ENCODE data around the gene ATG7.
"Not testable (repeated sequence)": the region's sequence is repeated elsewhere in the genome, so short reads cannot be mapped to it uniquely, and the experiment has no call there.

The ATG7 gene

GRCh38 chr3:11297126-11297525 is 24.9 kb downstream of the ATG7 start:
- DNase-seq (ENCODE audit: low spot score): no peak

- DNase-seq (ENCODE audit: low spot score): no peak
Observed at GRCh38 chr3:11300970-11301369, 28.8 kb downstream of the ATG7 start.

DNA sequence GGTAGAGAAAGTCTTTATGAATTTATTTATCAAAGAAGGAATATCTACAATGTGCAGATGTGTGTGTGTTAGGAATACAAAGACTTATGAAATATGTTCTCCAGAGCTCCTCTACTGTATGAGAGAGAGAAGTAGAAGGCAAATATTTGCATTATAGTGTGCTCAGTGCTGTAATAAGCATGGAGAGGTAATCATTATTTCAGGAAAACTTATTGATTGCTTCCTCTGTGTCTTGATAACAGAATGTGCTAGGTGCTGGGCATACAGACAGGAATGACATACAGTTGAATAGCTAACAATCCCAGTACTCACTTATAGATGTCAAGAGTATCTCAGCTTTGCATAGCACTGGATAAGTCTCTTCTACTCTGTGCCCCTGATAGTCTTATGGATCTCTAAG is 30.2 kb downstream of the ATG7 start:
- no peak for DNase-seq (ENCODE audit: low spot score)

DNA sequence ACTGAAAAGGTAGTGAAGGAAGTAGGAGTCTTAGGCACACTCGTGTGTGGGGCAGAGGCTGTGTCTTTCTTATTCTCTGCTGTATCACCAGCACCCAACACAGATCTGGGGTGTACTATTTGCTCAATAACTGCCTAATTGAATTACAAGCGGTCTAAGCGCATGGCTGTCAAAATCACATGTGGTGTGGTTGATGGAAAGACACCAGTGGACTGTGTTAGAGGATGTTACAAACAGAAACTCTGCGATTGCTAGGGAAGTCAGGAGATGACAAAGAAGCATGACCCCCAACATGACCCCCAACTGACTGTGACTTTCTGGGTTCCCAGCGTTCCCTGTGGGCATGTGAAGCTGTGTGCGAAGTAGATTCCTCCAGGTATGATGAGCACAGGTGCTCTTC is 32.0 kb downstream of the ATG7 start:
- DNase-seq (ENCODE audit: low spot score): no peak

- DNase-seq (ENCODE audit: low spot score): no peak
Observed at GRCh38 chr3:11305509-11305908, 33.3 kb downstream of the ATG7 start.

GRCh38 chr3:11306817-11307589 is 34.8 kb downstream of the ATG7 start:
- DNase-seq (ENCODE audit: low spot score): no peak

GRCh38 chr3:11307830-11308432 is 35.7 kb downstream of the ATG7 start:
- no peak for DNase-seq (ENCODE audit: low spot score)

GRCh38 chr3:11310258-11310657 is 38.1 kb downstream of the ATG7 start:
- no peak for DNase-seq (ENCODE audit: low spot score)

GRCh38 chr3:11312166-11312565 is 40.0 kb downstream of the ATG7 start:
- no peak for DNase-seq (ENCODE audit: low spot score)

DNA sequence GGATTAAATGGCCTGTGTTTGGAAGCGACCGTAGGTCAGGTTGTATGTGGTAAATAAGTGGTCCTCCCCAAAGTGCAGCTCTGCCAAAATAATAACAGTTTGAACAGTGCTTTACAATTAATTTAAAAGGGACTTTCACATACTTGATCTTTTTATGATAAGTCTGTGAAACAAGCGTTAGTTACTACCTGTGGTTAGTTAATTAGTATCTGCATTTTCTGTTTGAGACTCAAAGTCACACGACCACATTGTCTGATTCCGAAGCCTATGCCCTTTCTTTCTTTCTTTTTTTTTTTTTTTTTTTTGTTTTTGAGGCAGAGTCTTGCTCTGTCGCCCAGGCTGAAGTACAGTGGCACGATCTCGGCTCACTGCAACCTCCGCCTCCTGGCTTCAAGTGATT is 45.1 kb downstream of the ATG7 start:
- no peak for DNase-seq (ENCODE audit: low spot score)

GRCh38 chr3:11322931-11323330 is 50.7 kb downstream of the ATG7 start:
- DNase-seq (ENCODE audit: low spot score): no peak

- DNase-seq (ENCODE audit: low spot score): peak; percentile 35
Observed at GRCh38 chr3:11323813-11324212, 51.6 kb downstream of the ATG7 start.

- no peak for DNase-seq (ENCODE audit: low spot score)
Observed at GRCh38 chr3:11327619-11328018, 55.4 kb downstream of the ATG7 start.

DNA sequence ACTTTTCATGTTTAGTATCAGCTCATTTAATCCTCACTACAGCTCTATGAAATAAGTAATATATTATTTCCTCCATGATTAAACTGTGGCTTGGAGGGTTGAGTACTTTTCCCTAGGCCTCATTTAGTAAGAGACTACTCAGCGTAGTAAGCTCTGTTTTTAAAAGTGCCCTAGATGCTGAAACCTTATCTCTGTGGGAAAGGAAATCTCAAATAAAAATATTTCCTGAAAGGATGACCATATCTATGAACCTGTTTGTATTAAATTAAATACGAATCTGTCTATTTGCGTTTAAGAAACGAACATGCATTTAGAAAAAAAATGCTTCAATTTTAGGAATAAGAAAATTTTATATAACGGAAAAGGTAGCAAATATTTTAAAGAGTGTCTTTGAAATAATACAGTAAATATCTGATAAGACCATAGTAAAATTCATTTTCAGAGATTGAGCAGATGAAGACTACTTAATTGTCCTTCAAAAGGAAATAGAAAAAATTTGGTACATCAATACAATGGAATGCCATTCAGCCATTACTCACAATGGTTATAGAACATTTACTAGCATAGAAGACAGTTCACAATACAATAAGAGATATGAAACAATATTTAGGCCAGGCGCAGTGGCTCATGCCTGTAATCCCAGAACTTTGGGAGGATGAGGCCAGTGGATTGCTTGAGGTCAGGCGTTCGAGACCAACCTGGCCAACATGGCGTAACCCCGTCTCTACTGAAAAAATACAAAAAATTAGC is 56.2 kb downstream of the ATG7 start:
- no peak for DNase-seq (ENCODE audit: low spot score)

DNA sequence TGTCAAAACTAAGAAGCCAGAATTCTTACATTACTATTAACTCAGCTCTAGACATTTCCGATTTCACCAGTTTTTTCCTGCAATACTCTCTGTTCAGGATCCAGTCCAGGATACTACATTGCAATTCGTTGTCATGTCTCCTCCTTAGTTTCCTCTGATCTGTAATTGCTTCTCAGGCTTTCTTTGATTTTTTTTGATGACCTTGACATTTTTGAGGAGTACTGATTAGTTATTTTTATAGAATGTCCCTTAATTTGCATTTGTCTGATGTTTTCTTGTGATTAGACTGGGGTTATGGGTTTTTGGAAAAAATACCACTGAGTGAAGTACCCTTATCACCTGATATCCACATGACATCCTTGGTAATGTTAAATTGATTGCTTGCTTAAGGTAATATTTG is 57.6 kb downstream of the ATG7 start:
- DNase-seq (ENCODE audit: low spot score): no peak

DNA sequence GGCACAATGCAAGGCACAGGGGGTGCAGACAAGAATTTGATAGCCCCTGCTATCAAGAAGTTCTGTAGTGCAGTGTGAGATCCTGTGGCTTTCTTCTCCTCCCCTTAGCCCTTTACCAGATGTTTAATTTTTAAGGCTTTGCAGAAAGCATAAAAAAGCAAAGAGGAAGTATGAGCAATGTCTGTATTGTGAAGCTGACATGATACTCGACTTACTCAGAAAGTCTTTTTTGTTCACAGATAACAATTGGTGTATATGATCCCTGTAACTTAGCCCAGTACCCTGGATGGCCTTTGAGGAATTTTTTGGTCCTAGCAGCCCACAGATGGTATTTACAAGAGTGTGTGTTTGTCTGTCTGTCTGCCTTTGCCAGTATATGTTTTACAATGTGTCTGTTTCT is 58.9 kb downstream of the ATG7 start:
- peak; percentile 40 for DNase-seq (ENCODE audit: low spot score)

- DNase-seq (ENCODE audit: low spot score): peak; percentile 79
Observed at GRCh38 chr3:11335056-11335608, 62.9 kb downstream of the ATG7 start.

- DNase-seq (ENCODE audit: low spot score): no peak
Observed at GRCh38 chr3:11339541-11339940, 67.3 kb downstream of the ATG7 start.

DNA sequence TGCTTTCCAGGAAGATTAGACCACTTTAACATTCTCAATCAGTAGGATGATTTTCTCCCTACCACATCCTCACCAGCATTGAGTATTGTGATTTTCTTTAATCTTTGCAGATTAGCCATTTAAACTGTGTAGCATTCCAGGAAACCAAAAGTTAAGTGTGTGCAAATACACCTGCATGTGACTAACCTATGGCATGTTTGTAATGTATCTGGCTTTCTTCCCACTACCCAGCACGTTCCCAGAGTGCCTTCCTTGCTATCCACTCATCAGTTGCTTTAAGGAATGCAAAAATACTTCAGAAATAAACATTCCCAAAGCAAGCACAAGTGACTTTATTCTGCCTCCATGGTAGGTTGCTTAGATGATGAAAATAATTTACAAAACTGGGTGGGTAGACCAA is 74.2 kb downstream of the ATG7 start:
- no peak for DNase-seq (ENCODE audit: low spot score)

DNA sequence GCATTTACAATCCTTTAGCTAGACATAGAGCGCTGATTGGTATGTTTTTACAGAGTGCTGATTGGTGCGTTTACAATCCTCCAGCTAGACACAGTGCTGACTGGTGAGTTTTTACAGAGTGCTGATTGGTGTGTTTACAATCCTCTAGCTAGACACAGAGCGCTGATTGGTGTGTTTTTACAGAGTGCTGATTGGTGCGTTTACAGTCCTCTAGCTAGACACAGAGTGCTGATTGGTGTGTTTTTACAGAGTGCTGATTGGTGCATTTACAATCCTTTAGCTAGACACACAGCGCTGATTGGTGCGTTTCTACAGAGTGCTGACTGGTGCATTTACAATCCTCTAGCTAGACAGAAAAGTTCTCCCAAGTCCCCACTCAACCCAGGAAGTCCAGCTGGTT is 76.7 kb downstream of the ATG7 start:
- DNase-seq (ENCODE audit: low spot score): not testable (repeated sequence)

DNA sequence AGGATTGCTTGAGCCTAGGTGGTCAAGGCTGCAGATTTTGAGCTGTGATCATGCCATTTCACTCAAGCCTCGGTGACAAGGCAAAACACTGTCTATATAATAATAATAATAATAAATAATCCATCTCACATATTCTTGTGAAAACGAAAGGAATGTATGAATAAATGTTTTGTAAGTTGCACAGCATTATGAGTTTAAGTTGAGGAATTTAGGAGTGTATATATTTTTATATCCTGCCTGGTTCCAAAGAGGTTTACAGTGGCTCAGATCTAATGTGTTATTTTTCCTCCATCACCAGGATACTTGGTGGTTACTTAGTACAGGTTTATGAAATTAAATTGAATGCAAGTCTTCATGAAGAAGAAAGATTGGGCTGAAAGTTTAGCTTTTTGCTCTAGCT is 77.2 kb downstream of the ATG7 start:
- DNase-seq (ENCODE audit: low spot score): no peak

DNA sequence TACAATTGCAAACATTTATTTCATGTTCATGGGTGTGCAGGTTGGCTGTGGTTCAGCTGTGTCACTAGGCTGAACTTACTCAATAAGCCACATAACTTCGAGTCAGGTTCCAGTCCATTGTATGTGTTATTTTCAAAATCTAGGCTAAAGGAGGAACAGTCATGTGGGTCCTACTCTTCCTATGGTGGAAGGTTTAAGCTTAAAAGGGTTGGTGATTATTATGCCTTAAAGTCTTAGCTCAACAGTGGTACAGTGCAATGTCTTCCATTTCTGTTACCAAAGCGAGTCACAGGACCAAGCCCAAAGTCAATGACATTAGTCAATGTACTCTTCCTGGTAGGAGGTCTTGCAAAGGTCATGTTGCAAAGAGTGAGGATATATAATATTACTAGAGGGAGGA is 78.2 kb downstream of the ATG7 start:
- DNase-seq (ENCODE audit: low spot score): no peak

- no peak for DNase-seq (ENCODE audit: low spot score)
Observed at GRCh38 chr3:11351451-11351850, 79.3 kb downstream of the ATG7 start.

Data from GM03348 (cell line).